Stimulated activated CD4-positive, alpha-beta T cell treated with anti-CD3 and anti-CD28 coated beads, Interleukin-1b, Interleukin-23, amount 100 ng/mL, for 24 hours (primary cell): ENCODE results near the gene CSRNP2.
A peak's percentile ranks its signal among the peaks of the same experiment; 100 is the strongest.

Source experiments
- DNase-seq, 4 experiments: peaks; one replicate each; pipeline ENCODE4 v3.0.0-alpha.2; 2020; ENCODE audit warnings: low read depth in 4 of 4, low spot score in 1 of 4

Gene CSRNP2, protein sequence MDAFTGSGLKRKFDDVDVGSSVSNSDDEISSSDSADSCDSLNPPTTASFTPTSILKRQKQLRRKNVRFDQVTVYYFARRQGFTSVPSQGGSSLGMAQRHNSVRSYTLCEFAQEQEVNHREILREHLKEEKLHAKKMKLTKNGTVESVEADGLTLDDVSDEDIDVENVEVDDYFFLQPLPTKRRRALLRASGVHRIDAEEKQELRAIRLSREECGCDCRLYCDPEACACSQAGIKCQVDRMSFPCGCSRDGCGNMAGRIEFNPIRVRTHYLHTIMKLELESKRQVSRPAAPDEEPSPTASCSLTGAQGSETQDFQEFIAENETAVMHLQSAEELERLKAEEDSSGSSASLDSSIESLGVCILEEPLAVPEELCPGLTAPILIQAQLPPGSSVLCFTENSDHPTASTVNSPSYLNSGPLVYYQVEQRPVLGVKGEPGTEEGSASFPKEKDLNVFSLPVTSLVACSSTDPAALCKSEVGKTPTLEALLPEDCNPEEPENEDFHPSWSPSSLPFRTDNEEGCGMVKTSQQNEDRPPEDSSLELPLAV

GRCh38 chr12:51083126-51083833 lies at the start of gene CSRNP2:
TSS of gene CSRNP2 (minus strand) at chr12:51083596. CDS start at chr12:51076561, 7,035 bp downstream.
- DNase-seq: peak; percentile 77 to 92 (median 90)

GRCh38 chr12:51132693-51133092 lies 49.3 kb upstream of the CSRNP2 start:
- DNase-seq: no peak

DNA sequence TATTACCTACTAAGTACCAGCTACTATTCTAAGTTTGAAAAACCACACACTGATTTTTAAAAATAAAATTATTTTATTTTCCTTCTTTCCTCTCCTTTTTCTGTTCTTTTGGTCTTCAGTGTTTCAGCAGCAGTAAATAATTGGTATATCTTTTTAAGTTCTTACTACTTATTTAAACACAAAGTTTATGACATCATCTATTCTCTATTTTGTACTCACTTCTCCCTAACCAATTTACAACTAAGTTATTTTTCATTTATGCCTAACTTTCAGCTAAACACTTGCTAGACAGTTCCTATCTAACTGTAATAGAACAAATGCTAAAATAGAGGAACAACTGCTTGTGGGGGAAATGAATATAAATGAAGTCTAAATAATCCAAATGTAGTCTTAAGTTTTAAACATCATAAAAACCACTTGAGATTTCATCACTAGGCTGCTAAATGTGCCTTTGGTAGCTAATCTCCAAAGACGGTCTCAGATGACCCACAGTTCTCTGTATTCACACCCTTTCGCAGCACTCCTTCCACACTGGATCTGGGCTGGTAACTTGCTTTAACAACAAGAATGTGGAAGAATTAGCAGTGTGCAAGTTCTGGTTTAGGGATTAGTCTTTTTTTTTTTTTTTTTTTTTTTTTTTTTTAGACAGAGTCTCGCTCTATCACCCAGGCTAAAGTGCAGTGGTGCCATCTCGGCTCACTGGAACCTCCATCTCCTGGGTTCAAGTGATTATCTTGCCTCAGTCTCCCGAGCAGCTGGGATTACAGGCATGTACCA lies 48.5 kb upstream of the CSRNP2 start:
- DNase-seq: no peak

DNA sequence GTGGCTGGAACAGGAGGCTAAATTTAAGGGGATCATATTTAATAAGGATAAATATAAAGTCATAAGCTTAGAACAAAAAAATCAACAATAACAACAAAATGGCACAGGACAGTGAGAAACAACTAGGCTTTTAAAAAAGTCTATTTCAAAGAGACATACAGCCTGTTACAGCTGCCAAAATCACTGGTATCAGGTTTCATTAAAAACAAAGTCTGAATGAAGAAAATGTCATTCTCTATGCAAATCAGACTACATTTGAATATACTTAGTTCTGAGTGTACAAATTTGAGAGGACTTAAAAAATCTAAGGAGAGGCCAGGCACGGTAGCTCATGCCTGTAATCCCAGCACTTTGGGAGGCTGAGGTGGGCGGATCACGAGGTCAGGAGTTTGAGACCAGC lies 45.5 kb upstream of the CSRNP2 start:
- no peak for DNase-seq

- DNase-seq: no peak
Measured at GRCh38 chr12:51127050-51127729, 43.8 kb upstream of the CSRNP2 start.

DNA sequence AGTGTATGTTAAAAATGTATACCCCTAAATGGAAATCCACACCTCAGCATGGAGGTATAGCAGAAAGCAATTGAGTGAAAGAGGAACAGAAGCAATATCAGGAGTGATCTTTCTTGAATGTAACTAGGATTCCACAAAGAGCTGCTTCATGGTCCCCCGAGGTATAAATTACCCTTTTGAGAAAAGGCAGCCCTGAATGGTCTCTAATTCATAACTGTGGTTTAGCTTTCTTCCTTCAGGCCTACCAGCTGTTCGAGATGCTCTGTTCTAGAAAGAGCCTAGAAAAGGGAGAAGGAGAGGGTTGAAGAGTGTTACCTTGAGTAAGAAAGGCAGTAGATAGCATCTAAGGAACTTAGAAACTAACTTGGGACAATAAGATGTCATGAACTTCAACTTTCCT lies 42.9 kb upstream of the CSRNP2 start:
- no peak for DNase-seq

- DNase-seq: no peak
Measured at GRCh38 chr12:51124504-51124903, 41.1 kb upstream of the CSRNP2 start.

DNA sequence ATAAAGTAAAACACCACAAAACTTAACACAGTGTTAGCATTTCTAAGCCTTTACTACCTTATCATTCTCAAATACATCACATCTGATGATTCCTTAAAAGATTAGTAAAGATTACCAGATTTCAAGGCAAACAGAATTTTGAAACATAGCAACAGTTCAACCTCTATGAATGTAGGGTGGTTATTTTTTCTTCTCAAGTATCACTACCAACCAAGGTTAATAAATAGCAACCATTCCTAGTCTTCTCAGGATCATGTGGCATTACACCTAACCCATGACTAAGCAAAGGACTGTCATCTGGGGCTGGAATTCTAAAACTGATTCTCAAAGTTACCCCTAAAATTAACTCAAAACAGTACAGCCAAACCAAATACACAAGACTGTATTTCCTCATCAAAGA lies 39.4 kb upstream of the CSRNP2 start:
- no peak for DNase-seq

DNA sequence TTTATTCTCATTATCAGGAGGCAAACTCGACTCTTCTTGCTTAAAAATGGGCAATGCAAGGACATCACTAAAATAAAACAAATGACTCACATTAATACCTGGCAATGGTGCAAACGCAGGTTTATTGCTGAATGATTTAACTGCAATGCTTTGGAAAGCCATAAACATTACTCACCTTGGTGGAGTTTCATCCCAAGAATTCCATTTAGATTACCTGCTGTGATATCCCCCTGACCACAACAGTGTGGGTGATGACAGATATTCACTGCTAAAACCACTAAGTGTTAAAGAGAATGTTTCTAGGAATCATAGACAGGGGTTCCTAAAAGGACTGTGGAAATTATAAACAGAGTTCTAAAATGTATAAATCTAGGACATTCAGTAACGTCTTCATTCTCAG lies 35.3 kb upstream of the CSRNP2 start:
- DNase-seq: no peak

- DNase-seq: no peak
Measured at GRCh38 chr12:51115533-51115932, 32.1 kb upstream of the CSRNP2 start.

DNA sequence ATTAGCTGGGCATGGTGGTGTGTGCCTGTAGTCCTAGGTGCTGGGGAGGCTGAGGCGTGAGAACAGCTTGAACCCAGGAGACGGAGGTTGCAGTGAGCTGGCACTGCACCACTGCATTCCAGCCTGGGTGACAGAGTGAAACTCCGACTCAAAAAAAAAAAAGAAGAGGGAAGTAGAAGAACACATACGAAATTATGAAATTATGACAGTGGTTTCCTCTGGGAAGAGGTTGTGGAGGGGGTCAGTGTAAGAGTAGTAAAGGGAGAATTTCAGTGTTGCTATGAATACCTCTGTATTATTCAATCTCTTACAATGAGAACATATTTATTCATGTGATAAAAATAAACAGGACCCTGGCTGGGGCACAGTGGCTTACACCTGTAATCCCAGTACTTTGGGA lies 24.7 kb upstream of the CSRNP2 start:
- no peak for DNase-seq

- DNase-seq: no peak
Measured at GRCh38 chr12:51103977-51104376, 20.6 kb upstream of the CSRNP2 start.

- DNase-seq: no peak
Measured at GRCh38 chr12:51098611-51099010, 15.2 kb upstream of the CSRNP2 start.

DNA sequence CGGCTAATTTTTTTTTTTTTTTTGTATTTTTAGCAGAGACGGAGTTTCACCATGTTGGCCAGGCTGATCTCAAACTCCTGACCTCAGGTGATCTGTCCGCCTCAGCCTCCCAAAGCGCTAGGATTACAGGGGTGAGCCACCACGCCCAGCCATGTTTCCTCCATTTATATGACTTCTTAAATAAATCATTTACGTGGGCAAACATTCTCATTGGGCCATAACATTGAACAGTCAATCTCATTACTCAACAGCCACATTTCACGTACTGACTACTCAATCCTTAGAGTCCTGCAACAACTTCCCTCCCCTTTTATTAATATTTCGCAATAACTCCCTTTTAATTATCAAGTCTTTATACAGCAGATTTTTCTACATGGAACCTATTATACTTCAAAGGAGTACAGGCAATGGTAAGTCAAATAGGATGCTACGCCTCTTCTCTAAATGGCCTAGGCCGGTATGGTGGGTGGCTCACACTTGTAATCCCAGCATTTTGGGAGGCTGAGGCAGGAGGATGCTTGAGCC lies 7.4 kb upstream of the CSRNP2 start:
- DNase-seq: no peak

DNA sequence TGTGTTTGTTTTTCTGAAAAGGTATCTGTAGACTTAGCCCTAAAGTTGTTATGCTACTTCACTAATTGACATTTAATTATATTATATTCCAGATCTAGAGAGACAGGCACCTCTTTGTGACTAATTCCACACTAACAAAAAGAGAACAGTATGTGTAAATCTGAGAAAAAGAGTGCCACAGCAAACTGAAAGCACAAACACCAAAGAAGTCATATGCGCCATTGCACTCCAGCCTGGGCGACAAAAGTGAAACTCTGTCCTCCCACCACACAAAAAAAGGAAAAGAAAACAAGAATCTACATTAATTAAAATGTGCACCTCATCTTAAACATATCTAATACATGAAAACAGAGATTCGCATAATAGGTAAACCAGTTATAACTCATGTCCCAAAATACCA lies 4.4 kb upstream of the CSRNP2 start:
- DNase-seq: no peak

DNA sequence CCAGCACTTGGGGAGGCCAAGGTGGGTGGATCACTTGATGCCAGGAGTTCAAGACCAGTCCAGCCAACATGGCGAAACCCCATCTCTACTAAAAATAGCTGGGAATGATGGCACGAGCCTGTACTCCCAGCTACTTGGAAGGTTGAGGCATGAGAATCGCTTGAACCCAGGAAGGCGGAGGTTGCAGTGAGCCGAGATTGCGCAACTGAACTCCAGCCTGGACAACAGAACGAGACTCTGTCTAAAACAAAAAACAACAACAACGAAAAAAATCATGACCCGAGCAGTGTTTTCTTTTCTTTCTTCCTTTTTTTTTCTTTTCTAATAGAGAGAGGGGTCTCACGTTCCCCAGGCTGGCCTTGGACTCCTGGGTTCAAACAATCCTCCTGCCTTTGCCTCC lies 3.5 kb upstream of the CSRNP2 start:
- no peak for DNase-seq

GRCh38 chr12:51085757-51086156 lies 2.4 kb upstream of the CSRNP2 start:
- no peak for DNase-seq

DNA sequence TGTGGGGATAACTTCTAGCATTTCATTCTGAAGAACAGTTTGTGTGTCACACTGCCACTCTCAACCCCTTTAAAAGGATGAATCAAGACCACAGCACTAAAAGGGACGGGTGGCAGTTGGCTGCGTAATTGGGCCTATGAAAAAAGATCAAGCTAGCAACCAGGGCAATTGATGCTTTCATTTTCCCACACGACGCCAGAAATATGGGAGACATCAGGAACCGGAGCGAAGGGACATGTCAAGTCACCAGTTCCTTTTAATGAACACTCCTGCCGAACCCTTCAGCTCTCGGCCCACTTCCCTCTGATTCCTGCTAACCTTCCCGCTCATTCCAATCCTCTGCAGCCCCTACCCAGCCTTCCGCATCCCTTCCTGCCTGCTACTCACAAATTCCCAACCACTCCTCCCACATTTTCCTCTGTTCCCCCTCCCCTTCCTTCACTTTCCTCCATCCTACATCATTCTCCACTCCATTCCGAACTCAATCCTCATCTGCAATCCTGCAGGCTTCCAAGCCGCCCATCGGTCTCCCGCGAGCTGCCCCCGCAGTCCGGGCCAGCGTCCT lies 753 bp downstream of the CSRNP2 start:
- no peak for DNase-seq

DNA sequence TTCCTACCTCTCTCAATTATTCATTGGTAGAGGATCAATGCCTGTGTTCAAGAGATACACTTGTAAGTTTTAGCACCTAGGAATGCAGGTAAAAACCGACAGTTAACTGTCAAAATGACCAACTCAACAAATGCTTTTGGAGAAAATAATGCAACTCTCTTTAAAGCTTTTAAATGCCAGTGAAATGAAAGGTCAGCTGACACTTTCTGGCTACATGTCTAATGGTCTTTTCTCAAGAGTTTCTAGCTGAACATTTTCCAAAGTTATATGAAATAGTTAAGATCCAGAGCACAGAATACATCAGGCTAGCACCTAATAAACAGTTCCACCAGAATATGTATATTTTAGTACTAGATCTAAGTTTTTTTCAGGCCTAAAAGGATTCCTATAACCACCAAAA lies 2.0 kb downstream of the CSRNP2 start:
- DNase-seq: no peak

- no peak for DNase-seq
Measured at GRCh38 chr12:51080136-51080535, 3.3 kb downstream of the CSRNP2 start.
